SK-N-SH (cell line): Measurements from ENCODE around the gene NID1. TPM values are rescaled to one million over a fixed set of nuclear protein-coding genes. Genes with fewer than 3 reads are reported as not detected.

ENCODE experiments used
- CTCF ChIA-PET: fragments of 300-600, 350-600 bp; formaldehyde crosslinking; extraction: SDS; loops from one replicate; lab custom pipeline; 2021; lab: Yijun Ruan, JAX
- POLR2A ChIA-PET: fragments of 350-600 bp; sonication (Branson Sonifier 250); formaldehyde crosslinking; extraction: SDS; loops from one replicate; lab custom pipeline; 2020; ENCODE audit warnings: antibody characterized with exemption, inconsistent platforms; lab: Yijun Ruan, JAX
- DNase-seq: peaks from one replicate; pipeline ENCODE4 v3.0.0; 2012
- H2AFZ ChIP-seq: fragments of 200-600 bp; sonication (generic); 2 replicates; pipeline ENCODE4 v1.8.1; 2016; ENCODE audit warnings: antibody characterized with exemption, mild to moderate bottlenecking, low read depth
- H3F3A ChIP-seq: fragments of 200-600 bp; sonication (generic); replicated peaks from 2 replicates; pipeline ENCODE3; 2016; ENCODE audit warnings: antibody characterized with exemption, mild to moderate bottlenecking; ENCODE audit not compliant: insufficient read depth
- H3K27ac ChIP-seq, 2 experiments: fragments of 200-500 bp in 1 of 2; fragments of 200-600 bp in 1 of 2; sonication (Bioruptor generic) in 1 of 2; sonication (generic), shearing (Covaris generic) in 1 of 2; 2 replicates each; pipeline versions ENCODE4 v1.5.1 to v1.6.1; 2014 to 2016; ENCODE audit warnings: low read depth in 2 of 2, inconsistent platforms in 1 of 2, low read length in 1 of 2, mild to moderate bottlenecking in 1 of 2, mixed read lengths in 1 of 2
- H3K27me3 ChIP-seq: fragments of 200-600 bp; sonication (generic), shearing (Covaris generic); 2 replicates; pipeline ENCODE4 v1.6.1; 2016; ENCODE audit warnings: mixed run types; ENCODE audit not compliant: insufficient read depth
- H3K36me3 ChIP-seq, 2 experiments: fragments of 200-500 bp in 1 of 2; fragments of 200-600 bp in 1 of 2; sonication (Bioruptor generic) in 1 of 2; sonication (generic) in 1 of 2; replicated peaks in 1 of 2; 2 replicates each; pipeline versions ENCODE3 to v1.5.1; 2014 to 2016; ENCODE audit warnings: low read length in 1 of 2, mild to moderate bottlenecking in 1 of 2; ENCODE audit not compliant: insufficient read depth in 2 of 2, control insufficient read depth in 1 of 2
- H3K4me1 ChIP-seq, 2 experiments: fragments of 200-500 bp in 1 of 2; fragments of 200-600 bp in 1 of 2; sonication (Bioruptor generic) in 1 of 2; sonication (generic), shearing (Covaris generic) in 1 of 2; 2 replicates each; pipeline versions ENCODE4 v1.5.1 to v1.6.1; 2014 to 2016; ENCODE audit warnings: low read depth in 1 of 2, low read length in 1 of 2, mixed run types in 1 of 2; ENCODE audit not compliant: insufficient read depth in 2 of 2, control insufficient read depth in 1 of 2
- H3K4me2 ChIP-seq: fragments of 200-600 bp; sonication (generic), shearing (Covaris generic); 2 replicates; pipeline ENCODE4 v1.6.1; 2017; ENCODE audit warnings: mixed run types
- H3K4me3 ChIP-seq, 2 experiments: fragments of 200-500 bp in 1 of 2; fragments of 200-600 bp in 1 of 2; sonication (Bioruptor generic) in 1 of 2; sonication (generic), shearing (Covaris generic) in 1 of 2; 2 replicates each; pipeline versions ENCODE4 v1.5.1 to v1.8.1; 2014 to 2016; ENCODE audit warnings: low read depth in 2 of 2, inconsistent platforms in 1 of 2, low read length in 1 of 2, mild to moderate bottlenecking in 1 of 2, mixed read lengths in 1 of 2, moderate library complexity in 1 of 2
- H3K79me2 ChIP-seq: fragments of 200-600 bp; sonication (generic); 2 replicates; pipeline ENCODE4 v1.8.1; 2017; ENCODE audit warnings: mild to moderate bottlenecking; ENCODE audit not compliant: insufficient read depth
- H3K9ac ChIP-seq: fragments of 200-600 bp; sonication (generic); 2 replicates; pipeline ENCODE4 v1.6.1; 2017; ENCODE audit warnings: mixed run types
- H3K9me2 ChIP-seq: fragments of 200-600 bp; sonication (generic); 2 replicates; pipeline ENCODE4 v1.6.1; 2017; ENCODE audit warnings: mixed run types
- H3K9me3 ChIP-seq: fragments of 200-600 bp; sonication (generic); 2 replicates; pipeline ENCODE4 v1.6.1; 2017; ENCODE audit warnings: mixed run types, mild to moderate bottlenecking, moderate library complexity
- H4K20me1 ChIP-seq: fragments of 200-600 bp; sonication (generic); 2 replicates; pipeline ENCODE4 v1.6.1; 2017; ENCODE audit warnings: mild to moderate bottlenecking, mixed run types; ENCODE audit not compliant: insufficient read depth
- EZH2phosphoT487 ChIP-seq: fragments of 200-600 bp; sonication (generic); IDR thresholded peaks from 2 replicates; pipeline ENCODE4 v1.6.1; 2017; ENCODE audit warnings: low read depth, mixed run types, mild to moderate bottlenecking, antibody characterized with exemption, moderate library complexity, borderline replicate concordance
- FOXJ3 ChIP-seq: sonication (generic); formaldehyde crosslinking; IDR thresholded peaks from 2 replicates; pipeline ENCODE4 v1.5.1; 2020; ENCODE audit warnings: mild to moderate bottlenecking, missing genetic modification reagents
- FOXM1 ChIP-seq: IDR thresholded peaks from 2 replicates; pipeline ENCODE4 v1.4.0; 2012; ENCODE audit warnings: low read depth, mild to moderate bottlenecking
- GABPA ChIP-seq: IDR thresholded peaks from 2 replicates; pipeline ENCODE4 v1.4.0; 2012; ENCODE audit warnings: low read depth, mild to moderate bottlenecking
- JUND ChIP-seq: IDR thresholded peaks from 2 replicates; pipeline ENCODE4 v1.4.0; 2012
- NRF1 ChIP-seq: IDR thresholded peaks from 2 replicates; pipeline ENCODE4 v1.6.1; 2012; ENCODE audit warnings: low read depth, mild to moderate bottlenecking, low read length
- POLR2AphosphoS5 ChIP-seq: IDR thresholded peaks from 2 replicates; pipeline ENCODE4 v1.6.1; 2012; ENCODE audit warnings: low read depth, low read length
- RCOR1 ChIP-seq: fragments of 150-350 bp; IDR thresholded peaks from 2 replicates; pipeline ENCODE4 v1.6.1; 2017; ENCODE audit warnings: antibody characterized with exemption, low read length
- RFX5 ChIP-seq: IDR thresholded peaks from 2 replicates; pipeline ENCODE4 v1.6.1; 2012; ENCODE audit warnings: mild to moderate bottlenecking, improper control_type of control experiment, low read length
- SIN3A ChIP-seq: IDR thresholded peaks from 2 replicates; pipeline ENCODE4 v1.6.1; 2012; ENCODE audit warnings: low read depth, mild to moderate bottlenecking, low read length, moderate library complexity, borderline replicate concordance
- SMC3 ChIP-seq: IDR thresholded peaks from 2 replicates; pipeline ENCODE4 v1.6.1; 2012; ENCODE audit warnings: low read depth, low read length, improper control_type of control experiment
- TCF12 ChIP-seq: IDR thresholded peaks from 2 replicates; pipeline ENCODE4 v1.4.0; 2012
- TEAD4 ChIP-seq: IDR thresholded peaks from 2 replicates; pipeline ENCODE4 v1.4.0; 2012; ENCODE audit warnings: mild to moderate bottlenecking, borderline replicate concordance; ENCODE audit not compliant: insufficient read depth
- WGBS: methylation state at CpG from one replicate; pipeline ENCODE4 v1.1.6; 2017; ENCODE audit warnings: low lambda C conversion rate; 5-methylcytosine and 5-hydroxymethylcytosine counted together
- polyA plus RNA-seq, 3 experiments: library from polyadenylated mRNA; depleted of rRNA; stranded (reverse); fragments of >200 nt; gene quantifications; 2 replicates each; pipeline ENCODE4 v1.2.3, GENCODE V29; 2012
- TF ChIP-seq, protein P1 (sequence below): fragments of 200-600 bp; sonication (generic); IDR thresholded peaks from 2 replicates; pipeline ENCODE4 v1.6.1; 2017; ENCODE audit warnings: antibody characterized with exemption, mild to moderate bottlenecking, moderate library complexity
- TF ChIP-seq, protein P2 (sequence below): fragments of 150-350 bp; IDR thresholded peaks from 2 replicates; pipeline ENCODE4 v1.6.1; 2016; ENCODE audit warnings: mild to moderate bottlenecking, low read depth, low read length
- TF ChIP-seq, protein P3 (sequence below): IDR thresholded peaks from 2 replicates; pipeline ENCODE4 v1.4.0; 2012; ENCODE audit warnings: low read depth
- TF ChIP-seq, protein P4 (sequence below): IDR thresholded peaks from 2 replicates; pipeline ENCODE4 v1.4.0; 2012; ENCODE audit warnings: low read depth, borderline replicate concordance

NID1 gene
- polyA plus RNA-seq, 1 of the 3 experiments (the other 2 are of a cell fraction), result 74.3 TPM

DNA sequence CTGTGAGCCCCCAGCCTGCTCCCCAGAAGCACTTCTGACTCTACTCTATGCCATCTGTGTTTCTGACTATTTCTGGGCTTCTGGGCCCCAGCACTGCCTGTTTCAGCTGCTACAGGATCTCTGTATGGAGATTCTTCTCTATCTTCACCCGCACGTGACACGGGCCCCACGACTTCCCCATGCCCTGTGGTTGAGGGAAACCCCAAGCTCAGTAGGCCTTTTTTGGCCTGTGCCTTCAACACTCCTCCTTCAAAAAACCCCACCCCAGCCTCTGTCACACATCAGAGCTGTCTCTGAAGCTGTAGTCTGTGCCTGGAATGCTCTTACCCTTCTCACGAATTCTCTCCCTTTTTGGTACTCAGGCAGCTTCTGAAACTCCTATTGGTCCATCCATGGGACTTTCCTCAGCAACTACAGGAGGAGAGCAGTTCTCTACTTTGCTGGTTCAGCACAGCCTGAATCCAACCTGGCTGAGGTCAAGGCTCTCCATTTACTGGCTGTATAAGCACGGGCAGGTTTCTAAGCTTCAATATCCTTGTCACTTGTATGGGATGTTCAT is 2.0 kb upstream of the NID1 start:
- POLR2A ChIA-PET, result no interaction called here
- no peak for DNase-seq
- Histone ChIP-seq H3K27me3 (no peaks in the 10 kb centered on the region), H4K20me1 (no peaks in the 10 kb centered on the region), H3K36me3 (no peaks in the 10 kb centered on the region), H3K9ac (no peak overlapping the region), H3K4me3 (no peak overlapping the region), H3K4me2 (no peak overlapping the region), H3F3A (peaks cover 10% of the 10 kb centered on the region), H2AFZ (no peak overlapping the region), H3K9me3 (no peaks in the 10 kb centered on the region), H3K4me1 (peaks cover 0 to 8% of the 10 kb centered on the region in 2 experiments; a peak in 1 of 4 replicates), H3K27ac (no peak overlapping the region), H3K9me2 (no peaks in the 10 kb centered on the region), H3K79me2 (peaks cover 18% of the 10 kb centered on the region)
- CTCF ChIA-PET, result interaction anchor here (1.3 kb wide), 1 partner anchor 95 kb away, joined by 3 read pairs; no protein-coding TSS in a partner anchor
- over 99% methylated on average over 6 of the region's 6 CpGs for WGBS
- TF ChIP-seq TCF12, result no peak
- TF ChIP-seq, protein P1, sequence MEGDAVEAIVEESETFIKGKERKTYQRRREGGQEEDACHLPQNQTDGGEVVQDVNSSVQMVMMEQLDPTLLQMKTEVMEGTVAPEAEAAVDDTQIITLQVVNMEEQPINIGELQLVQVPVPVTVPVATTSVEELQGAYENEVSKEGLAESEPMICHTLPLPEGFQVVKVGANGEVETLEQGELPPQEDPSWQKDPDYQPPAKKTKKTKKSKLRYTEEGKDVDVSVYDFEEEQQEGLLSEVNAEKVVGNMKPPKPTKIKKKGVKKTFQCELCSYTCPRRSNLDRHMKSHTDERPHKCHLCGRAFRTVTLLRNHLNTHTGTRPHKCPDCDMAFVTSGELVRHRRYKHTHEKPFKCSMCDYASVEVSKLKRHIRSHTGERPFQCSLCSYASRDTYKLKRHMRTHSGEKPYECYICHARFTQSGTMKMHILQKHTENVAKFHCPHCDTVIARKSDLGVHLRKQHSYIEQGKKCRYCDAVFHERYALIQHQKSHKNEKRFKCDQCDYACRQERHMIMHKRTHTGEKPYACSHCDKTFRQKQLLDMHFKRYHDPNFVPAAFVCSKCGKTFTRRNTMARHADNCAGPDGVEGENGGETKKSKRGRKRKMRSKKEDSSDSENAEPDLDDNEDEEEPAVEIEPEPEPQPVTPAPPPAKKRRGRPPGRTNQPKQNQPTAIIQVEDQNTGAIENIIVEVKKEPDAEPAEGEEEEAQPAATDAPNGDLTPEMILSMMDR, result no peak
- TF ChIP-seq, protein P2, sequence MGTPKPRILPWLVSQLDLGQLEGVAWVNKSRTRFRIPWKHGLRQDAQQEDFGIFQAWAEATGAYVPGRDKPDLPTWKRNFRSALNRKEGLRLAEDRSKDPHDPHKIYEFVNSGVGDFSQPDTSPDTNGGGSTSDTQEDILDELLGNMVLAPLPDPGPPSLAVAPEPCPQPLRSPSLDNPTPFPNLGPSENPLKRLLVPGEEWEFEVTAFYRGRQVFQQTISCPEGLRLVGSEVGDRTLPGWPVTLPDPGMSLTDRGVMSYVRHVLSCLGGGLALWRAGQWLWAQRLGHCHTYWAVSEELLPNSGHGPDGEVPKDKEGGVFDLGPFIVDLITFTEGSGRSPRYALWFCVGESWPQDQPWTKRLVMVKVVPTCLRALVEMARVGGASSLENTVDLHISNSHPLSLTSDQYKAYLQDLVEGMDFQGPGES, result no peak
- TF ChIP-seq SMC3, result no peak
- no peak for TF ChIP-seq POLR2AphosphoS5

DNA sequence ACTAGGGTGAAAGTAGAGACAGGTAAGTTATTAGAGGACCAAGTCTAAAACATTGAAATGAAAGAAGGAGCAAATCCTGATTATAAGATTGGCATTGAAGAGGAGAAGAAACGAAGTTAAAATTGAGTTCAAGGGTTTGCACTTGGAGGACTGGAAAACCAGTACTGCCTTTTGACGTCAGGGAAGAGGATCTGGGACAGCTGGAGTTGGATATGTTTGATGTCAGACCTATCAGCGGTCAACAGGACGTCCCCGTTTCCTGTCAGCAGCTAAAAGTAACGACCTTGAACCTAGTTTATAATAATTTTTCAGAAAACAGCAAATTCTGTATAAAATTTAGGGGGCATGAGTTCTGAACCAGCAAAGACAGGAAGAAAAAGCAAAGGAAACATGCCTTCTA is 1.2 kb upstream of the NID1 start:
- H3K4me1 ChIP-seq, result peaks cover 0 to 8% of the 10 kb centered on the region in 2 experiments; a peak in 1 of 4 replicates
- no peak overlapping the region for H2AFZ ChIP-seq
- H3K9ac ChIP-seq, result no peak overlapping the region
- CTCF ChIA-PET, result no interaction called here
- H3F3A ChIP-seq, result peaks cover 10% of the 10 kb centered on the region
- POLR2A ChIA-PET, result no interaction called here
- H3K4me2 ChIP-seq, result no peak overlapping the region
- TF ChIP-seq SIN3A, result no peak
- TF ChIP-seq SMC3, result no peak
- TF ChIP-seq GABPA, result no peak
- TF ChIP-seq, protein P3, sequence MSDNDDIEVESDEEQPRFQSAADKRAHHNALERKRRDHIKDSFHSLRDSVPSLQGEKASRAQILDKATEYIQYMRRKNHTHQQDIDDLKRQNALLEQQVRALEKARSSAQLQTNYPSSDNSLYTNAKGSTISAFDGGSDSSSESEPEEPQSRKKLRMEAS, result no peak
- TF ChIP-seq, protein P2, result no peak
- TF ChIP-seq FOXJ3, result no peak
- no peak for TF ChIP-seq FOXM1
- no peak for TF ChIP-seq EZH2phosphoT487
- TF ChIP-seq TEAD4, result no peak
- TF ChIP-seq JUND, result no peak
- no peak for TF ChIP-seq RFX5
- TF ChIP-seq, protein P4, sequence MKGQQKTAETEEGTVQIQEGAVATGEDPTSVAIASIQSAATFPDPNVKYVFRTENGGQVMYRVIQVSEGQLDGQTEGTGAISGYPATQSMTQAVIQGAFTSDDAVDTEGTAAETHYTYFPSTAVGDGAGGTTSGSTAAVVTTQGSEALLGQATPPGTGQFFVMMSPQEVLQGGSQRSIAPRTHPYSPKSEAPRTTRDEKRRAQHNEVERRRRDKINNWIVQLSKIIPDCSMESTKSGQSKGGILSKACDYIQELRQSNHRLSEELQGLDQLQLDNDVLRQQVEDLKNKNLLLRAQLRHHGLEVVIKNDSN, result no peak
- no peak for TF ChIP-seq RCOR1
- TF ChIP-seq NRF1, result no peak
- 97% methylated on average over 6 of the region's 6 CpGs for WGBS
- H3K27ac ChIP-seq, result no peak overlapping the region
- H3K27me3 ChIP-seq, result no peaks in the 10 kb centered on the region
- no peak for DNase-seq
- no peaks in the 10 kb centered on the region for H3K9me3 ChIP-seq
- peaks cover 0 to 2% of the 10 kb centered on the region in 2 experiments for H3K36me3 ChIP-seq
- no peaks in the 10 kb centered on the region for H4K20me1 ChIP-seq
- H3K4me3 ChIP-seq, result no peak overlapping the region
- no peaks in the 10 kb centered on the region for H3K9me2 ChIP-seq
- H3K79me2 ChIP-seq, result peaks cover 27% of the 10 kb centered on the region
